Uterus (tissue), 2 donors: ENCODE measurements around the gene SLC25A6.

Experiments used
- CTCF ChIP-seq, 4 experiments: fragments of 200-600 bp in 2 of 4; fragments of 450-650 bp in 2 of 4; sonication (generic) in 2 of 4; IDR thresholded peaks; one replicate each; pipeline ENCODE4 v1.5.1; 2016 to 2019; ENCODE audit warnings: antibody characterized with exemption in 4 of 4, mild to moderate bottlenecking in 2 of 4, moderate library complexity in 1 of 4
- POLR2A ChIP-seq, 2 donors: fragments of 450-650 bp; IDR thresholded peaks; one replicate each; pipeline ENCODE4 v1.6.1; 2016; ENCODE audit warnings: antibody characterized with exemption in 2 of 2, mild to moderate bottlenecking in 1 of 2, moderate library complexity in 1 of 2

- TF ChIP-seq POLR2A (IDR thresholded peaks at IDR 0.05) (no peak), CTCF (IDR thresholded peaks at IDR 0.05) (no peak)
These were observed 33.5 kb upstream of the SLC25A6 start for GRCh38 chrX:1425381-1425780.
